ENCODE results near the gene EIF4E2. TPM values are rescaled to one million over a fixed set of nuclear protein-coding genes. Genes with fewer than 3 reads are reported as not detected.

The EIF4E2 gene
- total and polyA plus RNA-seq, 4 donors: 43.7 to 77.7 (median 65.9) TPM

GRCh38 chr2:232511336-232511890 lies 39.1 kb upstream of the EIF4E2 start:
- peaks cover 0 to 10% (median 0%) of the 10 kb centered on the region in 3 donors for H3K27me3 ChIP-seq (ENCODE audit: control insufficient read depth in 3 of 3, insufficient read depth in 3 of 3, low read length in 2 of 3)
- no peaks in the 10 kb centered on the region for H3K4me1 ChIP-seq (ENCODE audit: control insufficient read depth in 5 of 5, insufficient read depth in 5 of 5, low read length in 5 of 5)
- H3K9me3 ChIP-seq (ENCODE audit: control insufficient read depth in 4 of 4, insufficient read depth in 3 of 4, low read length in 3 of 4): peaks cover 0 to 2% (median 0%) of the 10 kb centered on the region in 4 donors
- H3K4me3 ChIP-seq: no peak overlapping the region
- DNase-seq (no peak), ATAC-seq (ENCODE audit: insufficient read depth, low FRiP score) (no peak)
- H3K27ac ChIP-seq (ENCODE audit: low read depth in 1 of 2, low read length in 1 of 2): no peak overlapping the region
- no peak for TF ChIP-seq CTCF (IDR thresholded peaks at IDR 0.05; ENCODE audit: control extremely low read depth, extremely low read depth)
- 63 to 68% methylated on average over 11 of the region's 11 CpGs for WGBS, 2 donors
- H3K36me3 ChIP-seq (ENCODE audit: control insufficient read depth in 4 of 4, insufficient read depth in 4 of 4, low read length in 4 of 4): no peaks in the 10 kb centered on the region
- no peak overlapping the region for H3K9ac ChIP-seq (ENCODE audit: insufficient read depth in 1 of 2, low read length in 2 of 2)

- Histone ChIP-seq H3K4me1 (ENCODE audit: control insufficient read depth in 5 of 5, insufficient read depth in 5 of 5, low read length in 5 of 5) (no peaks in the 10 kb centered on the region), H3K9me3 (ENCODE audit: control insufficient read depth in 4 of 4, insufficient read depth in 3 of 4, low read length in 3 of 4) (peaks cover 0 to 2% (median 0%) of the 10 kb centered on the region in 4 donors), H3K9ac (ENCODE audit: insufficient read depth in 1 of 2, low read length in 2 of 2) (no peak overlapping the region), H3K27me3 (ENCODE audit: control insufficient read depth in 3 of 3, insufficient read depth in 3 of 3, low read length in 2 of 3) (peaks cover 0 to 9% (median 3%) of the 10 kb centered on the region in 3 donors), H3K4me3 (no peak overlapping the region), H3K36me3 (ENCODE audit: control insufficient read depth in 4 of 4, insufficient read depth in 4 of 4, low read length in 4 of 4) (no peaks in the 10 kb centered on the region), H3K27ac (ENCODE audit: low read depth in 1 of 2, low read length in 1 of 2) (no peak overlapping the region)
- ATAC-seq (ENCODE audit: insufficient read depth, low FRiP score) (no peak), DNase-seq (no peak)
- WGBS, 2 donors: 76 to 83% methylated on average over 10 of the region's 10 CpGs
- TF ChIP-seq CTCF (IDR thresholded peaks at IDR 0.05; ENCODE audit: control extremely low read depth, extremely low read depth): no peak
These were observed 37.9 kb upstream of the EIF4E2 start for GRCh38 chr2:232512602-232513001.

GRCh38 chr2:232513353-232513752 lies 37.1 kb upstream of the EIF4E2 start:
- no peak for TF ChIP-seq CTCF (IDR thresholded peaks at IDR 0.05; ENCODE audit: control extremely low read depth, extremely low read depth)
- no peak overlapping the region for H3K9ac ChIP-seq (ENCODE audit: insufficient read depth in 1 of 2, low read length in 2 of 2)
- H3K9me3 ChIP-seq (ENCODE audit: control insufficient read depth in 4 of 4, insufficient read depth in 3 of 4, low read length in 3 of 4): peaks cover 0 to 2% (median 0%) of the 10 kb centered on the region in 4 donors
- H3K27me3 ChIP-seq (ENCODE audit: control insufficient read depth in 3 of 3, insufficient read depth in 3 of 3, low read length in 2 of 3): peaks cover 0 to 7% (median 3%) of the 10 kb centered on the region in 3 donors
- no peaks in the 10 kb centered on the region for H3K4me1 ChIP-seq (ENCODE audit: control insufficient read depth in 5 of 5, insufficient read depth in 5 of 5, low read length in 5 of 5)
- H3K36me3 ChIP-seq (ENCODE audit: control insufficient read depth in 4 of 4, insufficient read depth in 4 of 4, low read length in 4 of 4): no peaks in the 10 kb centered on the region
- DNase-seq (no peak), ATAC-seq (ENCODE audit: insufficient read depth, low FRiP score) (no peak)
- no peak overlapping the region for H3K4me3 ChIP-seq
- WGBS, 2 donors: 78 to 86% methylated on average over 5 of the region's 5 CpGs
- H3K27ac ChIP-seq (ENCODE audit: low read depth in 1 of 2, low read length in 1 of 2): no peak overlapping the region

- Histone ChIP-seq H3K27me3 (ENCODE audit: control insufficient read depth in 3 of 3, insufficient read depth in 3 of 3, low read length in 2 of 3) (peaks cover 0 to 10% (median 5%) of the 10 kb centered on the region in 3 donors), H3K36me3 (ENCODE audit: control insufficient read depth in 4 of 4, insufficient read depth in 4 of 4, low read length in 4 of 4) (no peaks in the 10 kb centered on the region), H3K4me1 (ENCODE audit: control insufficient read depth in 5 of 5, insufficient read depth in 5 of 5, low read length in 5 of 5) (no peaks in the 10 kb centered on the region), H3K9ac (ENCODE audit: insufficient read depth in 1 of 2, low read length in 2 of 2) (no peak overlapping the region), H3K27ac (ENCODE audit: low read depth in 1 of 2, low read length in 1 of 2) (no peak overlapping the region), H3K9me3 (ENCODE audit: control insufficient read depth in 4 of 4, insufficient read depth in 3 of 4, low read length in 3 of 4) (peaks cover 0 to 2% (median 0%) of the 10 kb centered on the region in 4 donors), H3K4me3 (no peak overlapping the region)
- 84 to 86% methylated on average over 7 of the region's 7 CpGs for WGBS, 2 donors
- no peak for TF ChIP-seq CTCF (IDR thresholded peaks at IDR 0.05; ENCODE audit: control extremely low read depth, extremely low read depth)
- ATAC-seq (ENCODE audit: insufficient read depth, low FRiP score): no peak
- no peak for DNase-seq
These were observed 34.9 kb upstream of the EIF4E2 start for GRCh38 chr2:232515639-232516038.
